ENCODE results near the gene NIPBL. TPM values are rescaled to one million over a fixed set of nuclear protein-coding genes. Genes with fewer than 3 reads are reported as not detected.
A peak's percentile ranks its signal among the peaks of the same experiment; 100 is the strongest.

Gene NIPBL
- total RNA-seq (2016; rRNA removed; fragmentation: Illumina TruSeq; extraction: Trizol) (12.3 and 30.5 TPM in 2 replicates), polyA plus RNA-seq (2011; rRNA removed) (24.1 and 32.3 TPM in 2 replicates), polyA minus RNA-seq (2011; rRNA and poly(A)+ RNA removed; ENCODE audit: low replicate concordance) (84.7 and 239 TPM in 2 replicates), Bru-seq, nascent RNA (percentile 90 among the genes with signal in this experiment), BruChase-seq, experiment 1, labeled RNA remaining after a 6-hour chase (percentile 87 among the genes with signal in this experiment), BruChase-seq, experiment 2, labeled RNA remaining after a 2-hour chase (percentile 87 among the genes with signal in this experiment)
- total RNA-seq (2016; cell fraction: cytosol; rRNA removed; fragmentation: Illumina TruSeq; extraction: Trizol; ENCODE audit: low read depth): 24.0 and 27.8 TPM in 2 replicates
- 9.1 and 33.0 TPM in 2 replicates for total RNA-seq (2016; cell fraction: insoluble cytoplasmic fraction; rRNA removed; fragmentation: Illumina TruSeq; extraction: Trizol)
- total RNA-seq (2016; cell fraction: membrane; rRNA removed; fragmentation: Illumina TruSeq; extraction: Trizol): 26.1 and 28.9 TPM in 2 replicates
- 33.1 and 36.7 TPM in 2 replicates for total RNA-seq (2016; cell fraction: nucleus; rRNA removed; fragmentation: Illumina TruSeq; extraction: Trizol)
- polyA plus RNA-seq (2011; cell fraction: cytosol; rRNA removed): 12.5 and 17.2 TPM in 2 replicates
- polyA plus RNA-seq (2011; cell fraction: nucleus; rRNA removed): 26.2 and 31.4 TPM in 2 replicates
- 14.9 and 21.2 TPM in 2 replicates for polyA plus RNA-seq (2012)
- 0.62 and 0.76 TPM in 2 replicates for polyA plus RNA-seq (2016; cell fraction: cytosol; fragmentation: Illumina TruSeq; extraction: Trizol; ENCODE audit: low read depth)
- polyA plus RNA-seq (2016; cell fraction: insoluble cytoplasmic fraction; fragmentation: Illumina TruSeq; extraction: Trizol; ENCODE audit: low read depth): 34.6 and 35.0 TPM in 2 replicates
- polyA plus RNA-seq (2016; cell fraction: membrane; fragmentation: Illumina TruSeq; extraction: Trizol; ENCODE audit: low read depth): 1.9 and 2.1 TPM in 2 replicates
- 28.9 and 29.4 TPM in 2 replicates for polyA plus RNA-seq (2016; cell fraction: nucleus; fragmentation: Illumina TruSeq; extraction: Trizol; ENCODE audit: insufficient read depth, low read depth)
- polyA minus RNA-seq (2011; cell fraction: cytosol; rRNA and poly(A)+ RNA removed): 35.3 and 42.1 TPM in 2 replicates
- 159 and 172 TPM in 2 replicates for polyA minus RNA-seq (2011; cell fraction: nucleus; rRNA and poly(A)+ RNA removed)
- long read RNA-seq, experiment 1, partial matches to known transcripts: 13 of 13 reads
- long read RNA-seq, experiment 1, other reads (novel, unspliced or antisense): 0 of 13 reads
- long read RNA-seq, experiment 2, full-length matches to known transcripts: 2 of 38 reads
- long read RNA-seq, experiment 2, partial matches to known transcripts: 17 of 38 reads
- long read RNA-seq, experiment 2, other reads (novel, unspliced or antisense): 19 of 38 reads

DNA sequence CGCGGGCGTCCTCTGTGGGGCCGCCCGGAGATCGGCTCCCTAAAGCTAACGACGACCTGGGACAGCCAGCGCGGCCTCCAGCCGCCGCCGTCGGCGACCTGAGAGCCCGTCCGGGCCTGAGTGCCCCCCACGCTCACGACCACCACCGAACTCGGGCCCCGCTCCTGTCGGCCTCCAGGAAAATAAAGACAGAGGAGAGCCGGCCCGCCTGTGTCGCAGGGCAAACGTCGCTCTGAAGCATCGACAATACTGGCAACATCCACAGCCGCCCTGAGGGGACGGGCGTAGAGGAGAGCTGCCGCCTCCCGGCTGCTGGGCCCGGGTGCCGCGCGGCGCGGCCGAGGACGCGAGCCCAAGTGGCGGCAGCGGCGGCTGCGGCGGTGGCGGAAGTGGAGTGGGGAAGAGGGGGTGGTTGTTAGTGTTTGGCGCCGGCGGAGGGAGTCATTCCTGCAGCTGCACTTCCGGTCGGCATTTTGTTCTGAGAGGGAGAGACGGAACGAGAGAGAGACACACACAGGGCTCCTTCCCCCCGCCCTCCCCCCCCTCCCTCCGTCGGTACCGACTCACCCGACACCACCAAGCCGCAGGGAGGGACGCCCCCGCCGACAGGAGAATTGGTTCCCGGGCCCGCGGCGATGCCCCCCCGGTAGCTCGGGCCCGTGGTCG lies at the start of gene NIPBL:
Gene NIPBL (plus strand): TSS at position 471 of the 666 bp plus-strand sequence. CDS start 76,928 bp downstream, outside the sequence.
- Histone ChIP-seq H3K36me3 (replicated peaks in 1 of 2; ENCODE audit: control insufficient read depth in 1 of 2, insufficient read depth in 2 of 2, low read length in 2 of 2) (no peaks in the 10 kb centered on the region), H3K4me3 (replicated peaks in 1 of 3; ENCODE audit: insufficient read depth in 1 of 3, low read depth in 2 of 3, low read length in 3 of 3) (peak within 1 kb of the TSS; percentile 95 to 100 (median 99)), H4K20me1 (ENCODE audit: insufficient read depth, low read length) (peaks cover 47% of the 10 kb centered on the region), H2AFZ (ENCODE audit: low read length) (peak within 1 kb of the TSS; percentile 39), H3K9ac (ENCODE audit: insufficient read depth, low read depth, low read length) (peak within 1 kb of the TSS; percentile 97), H3K4me1 (ENCODE audit: insufficient read depth, low read length) (peaks cover 38% of the 10 kb centered on the region), H3K27ac (ENCODE audit: extremely low read length, insufficient read depth, low read length) (peak within 1 kb of the TSS; percentile 96), H3K4me2 (ENCODE audit: low read depth, low read length) (peak within 1 kb of the TSS; percentile 86), H3K27me3 (ENCODE audit: control insufficient read depth in 1 of 2, insufficient read depth in 2 of 2, low read length in 2 of 2) (peaks cover 0 to 3% of the 10 kb centered on the region in 2 experiments; a peak in 1 of 5 replicates), H3K79me2 (ENCODE audit: insufficient read depth, low read length) (peaks cover 88% of the 10 kb centered on the region), H3K9me3 (ENCODE audit: low read length) (no peaks in the 10 kb centered on the region)
- WGBS (ENCODE audit: low lambda C conversion rate): 0% methylated on average over 17 of the region's 73 CpGs
- peak; percentile 86 for ATAC-seq
- BruUV-seq (replicated peaks): no TSS peak
- in situ Hi-C loops (cut with HindIII; ENCODE audit: extremely low pct_ligation_motif_present, low pct_unique_long_range_greater_than_20kb) (no loop called here), intact Hi-C loops (cut with micrococcal nuclease; ENCODE audit: unreplicated experiment) (loop anchor here (5.0 to 10.0 kb wide), 2 partner anchors 126 to 722 kb away; partner anchors contain the start of genes LMBRD2 and SKP2)
- CTCF ChIA-PET (ENCODE audit: low intra/inter-chr PET ratio, low total read pairs): no interaction called here
- no peak for FAIRE-seq
- POLR2A ChIA-PET: interaction anchor here (1.1 to 1.7 kb wide), 4 partner anchors 10 to 723 kb away, joined by 3 to 6 read pairs (median 4); partner anchors contain the start of gene NADK2
- peak; percentile 92 for DNase-seq (ENCODE audit: low spot score)
- TF ChIP-seq, protein P1, sequence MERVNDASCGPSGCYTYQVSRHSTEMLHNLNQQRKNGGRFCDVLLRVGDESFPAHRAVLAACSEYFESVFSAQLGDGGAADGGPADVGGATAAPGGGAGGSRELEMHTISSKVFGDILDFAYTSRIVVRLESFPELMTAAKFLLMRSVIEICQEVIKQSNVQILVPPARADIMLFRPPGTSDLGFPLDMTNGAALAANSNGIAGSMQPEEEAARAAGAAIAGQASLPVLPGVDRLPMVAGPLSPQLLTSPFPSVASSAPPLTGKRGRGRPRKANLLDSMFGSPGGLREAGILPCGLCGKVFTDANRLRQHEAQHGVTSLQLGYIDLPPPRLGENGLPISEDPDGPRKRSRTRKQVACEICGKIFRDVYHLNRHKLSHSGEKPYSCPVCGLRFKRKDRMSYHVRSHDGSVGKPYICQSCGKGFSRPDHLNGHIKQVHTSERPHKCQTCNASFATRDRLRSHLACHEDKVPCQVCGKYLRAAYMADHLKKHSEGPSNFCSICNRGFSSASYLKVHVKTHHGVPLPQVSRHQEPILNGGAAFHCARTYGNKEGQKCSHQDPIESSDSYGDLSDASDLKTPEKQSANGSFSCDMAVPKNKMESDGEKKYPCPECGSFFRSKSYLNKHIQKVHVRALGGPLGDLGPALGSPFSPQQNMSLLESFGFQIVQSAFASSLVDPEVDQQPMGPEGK (CRISPR knock-in tag; IDR thresholded peaks at IDR 0.05): peak; percentile 55
- TF ChIP-seq ZNF816 (CRISPR knock-in tag; IDR thresholded peaks at IDR 0.05; ENCODE audit: borderline replicate concordance) (peak; percentile 28; the same call in 1 of the 2 replicates), PBX2 (CRISPR knock-in tag; IDR thresholded peaks at IDR 0.05) (no peak), ZNF253 (CRISPR knock-in tag; IDR thresholded peaks at IDR 0.05; ENCODE audit: borderline replicate concordance) (no peak), HNRNPK (IDR thresholded peaks at IDR 0.05; ENCODE audit: low read depth, low read length, poor library complexity, severe bottlenecking) (peak; percentile 81), ZNF790 (CRISPR knock-in tag; IDR thresholded peaks at IDR 0.05; ENCODE audit: borderline replicate concordance) (0 out of 2 replicates have a peak, but pooled peaks have one; percentile 78), NONO (IDR thresholded peaks at IDR 0.05) (no peak), NONO (CRISPR knock-in tag; conservative IDR thresholded peaks at IDR 0.05) (peak; percentile 62)
- TF ChIP-seq, protein P2, sequence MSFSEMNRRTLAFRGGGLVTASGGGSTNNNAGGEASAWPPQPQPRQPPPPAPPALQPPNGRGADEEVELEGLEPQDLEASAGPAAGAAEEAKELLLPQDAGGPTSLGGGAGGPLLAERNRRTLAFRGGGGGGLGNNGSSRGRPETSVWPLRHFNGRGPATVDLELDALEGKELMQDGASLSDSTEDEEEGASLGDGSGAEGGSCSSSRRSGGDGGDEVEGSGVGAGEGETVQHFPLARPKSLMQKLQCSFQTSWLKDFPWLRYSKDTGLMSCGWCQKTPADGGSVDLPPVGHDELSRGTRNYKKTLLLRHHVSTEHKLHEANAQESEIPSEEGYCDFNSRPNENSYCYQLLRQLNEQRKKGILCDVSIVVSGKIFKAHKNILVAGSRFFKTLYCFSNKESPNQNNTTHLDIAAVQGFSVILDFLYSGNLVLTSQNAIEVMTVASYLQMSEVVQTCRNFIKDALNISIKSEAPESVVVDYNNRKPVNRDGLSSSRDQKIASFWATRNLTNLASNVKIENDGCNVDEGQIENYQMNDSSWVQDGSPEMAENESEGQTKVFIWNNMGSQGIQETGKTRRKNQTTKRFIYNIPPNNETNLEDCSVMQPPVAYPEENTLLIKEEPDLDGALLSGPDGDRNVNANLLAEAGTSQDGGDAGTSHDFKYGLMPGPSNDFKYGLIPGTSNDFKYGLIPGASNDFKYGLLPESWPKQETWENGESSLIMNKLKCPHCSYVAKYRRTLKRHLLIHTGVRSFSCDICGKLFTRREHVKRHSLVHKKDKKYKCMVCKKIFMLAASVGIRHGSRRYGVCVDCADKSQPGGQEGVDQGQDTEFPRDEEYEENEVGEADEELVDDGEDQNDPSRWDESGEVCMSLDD (CRISPR knock-in tag; IDR thresholded peaks at IDR 0.05; ENCODE audit: borderline replicate concordance): no peak
- TF ChIP-seq, protein P3, sequence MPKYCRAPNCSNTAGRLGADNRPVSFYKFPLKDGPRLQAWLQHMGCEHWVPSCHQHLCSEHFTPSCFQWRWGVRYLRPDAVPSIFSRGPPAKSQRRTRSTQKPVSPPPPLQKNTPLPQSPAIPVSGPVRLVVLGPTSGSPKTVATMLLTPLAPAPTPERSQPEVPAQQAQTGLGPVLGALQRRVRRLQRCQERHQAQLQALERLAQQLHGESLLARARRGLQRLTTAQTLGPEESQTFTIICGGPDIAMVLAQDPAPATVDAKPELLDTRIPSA (CRISPR knock-in tag; IDR thresholded peaks at IDR 0.05; ENCODE audit: borderline replicate concordance): 0 out of 2 replicates have a peak, but pooled peaks have one; percentile 67

Measured in HepG2 (cell line).